Activated CD4-positive, alpha-beta T cell treated with anti-CD3 and anti-CD28 coated beads for 36 hours (primary cell): Measurements from ENCODE around the gene CST6. TPM values are rescaled to one million over a fixed set of nuclear protein-coding genes. Genes with fewer than 3 reads are reported as not detected.

Experiments
- ATAC-seq: fragments of 200-7000 bp; cut with Tn5 transposase; one replicate; pipeline ENCODE4 v1.10.0; 2021; ENCODE audit warnings: mild to moderate bottlenecking, moderate library complexity
- CTCF ChIA-PET: fragments of 350-600 bp; sonication (Branson Sonifier 250); formaldehyde crosslinking; loops from one replicate; lab custom pipeline; 2021; ENCODE audit warnings: antibody characterized with exemption; lab: Charles Lee
- POLR2A ChIA-PET: fragments of 350-600 bp; sonication (Branson Sonifier 250); formaldehyde crosslinking; loops from one replicate; lab custom pipeline; 2021; ENCODE audit warnings: antibody characterized with exemption, inconsistent platforms; lab: Charles Lee
- DNase-seq: peaks from one replicate; pipeline ENCODE4 v3.0.0-alpha.2; 2020
- H3K27ac Mint-ChIP-seq: one replicate; pipeline ENCODE4 v1.8.0; 2021; ENCODE audit warnings: mixed read lengths
- H3K27me3 Mint-ChIP-seq: one replicate; pipeline ENCODE4 v1.8.0; 2021; ENCODE audit warnings: mixed read lengths
- H3K36me3 Mint-ChIP-seq: one replicate; pipeline ENCODE4 v1.8.0; 2021; ENCODE audit warnings: low read depth, mixed read lengths
- H3K4me1 Mint-ChIP-seq: one replicate; pipeline ENCODE4 v1.8.0; 2021; ENCODE audit warnings: mixed read lengths
- H3K4me3 Mint-ChIP-seq: one replicate; pipeline ENCODE4 v1.8.0; 2021; ENCODE audit warnings: mild to moderate bottlenecking, moderate library complexity, mixed read lengths
- H3K9me3 Mint-ChIP-seq: one replicate; pipeline ENCODE4 v1.8.0; 2021; ENCODE audit warnings: low read depth, mixed read lengths
- intact Hi-C, 2 experiments: fragments of 100-400 bp; cut with DNase I in 1 of 2; cut with micrococcal nuclease in 1 of 2; formaldehyde crosslinking; loops; one replicate each; pipeline versions ENCODE4 v1.14.2 to v1.15.1; 2022 to 2024; cut with DNase I, micrococcal nuclease
- total RNA-seq, 2 experiments: library from RNA; stranded (reverse); gene quantifications; one replicate each; pipeline ENCODE4 v1.2.3, GENCODE V29; 2021

Gene CST6
- total RNA-seq, 2 experiments from 2014 or later, result not detected

DNA sequence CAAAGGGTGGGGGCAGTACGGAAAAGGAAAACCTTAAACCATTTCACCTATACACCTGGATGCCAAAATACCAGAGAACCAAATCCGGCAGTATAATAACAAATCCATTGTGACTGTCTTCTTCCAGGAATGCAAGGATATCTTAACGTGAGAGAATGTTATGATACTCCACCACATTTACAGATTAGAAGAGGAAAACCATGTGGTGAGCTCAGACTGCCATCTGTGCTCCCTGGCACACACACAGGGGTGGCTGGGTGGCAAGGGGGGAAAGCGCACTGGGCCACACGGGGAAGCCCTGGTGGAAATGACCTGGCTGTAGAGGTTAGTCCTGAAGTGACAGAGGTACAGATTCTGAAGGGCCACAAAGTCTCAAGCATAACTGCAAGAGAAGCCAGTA is 19.8 kb upstream of the CST6 start:
- ChIA-PET POLR2A (no interaction called here), CTCF (interaction anchor here (0.9 to 3.6 kb wide), 5 partner anchors 104 to 280 kb away, joined by 3 to 21 read pairs (median 4); partner anchors contain the start of genes FIBP and KAT5)
- H3K9me3 Mint-ChIP-seq, result no peaks in the 10 kb centered on the region
- no peak overlapping the region for H3K4me3 Mint-ChIP-seq
- intact Hi-C loops, result no loop called here
- ATAC-seq (no peak), DNase-seq (no peak)
- H3K4me1 Mint-ChIP-seq, result peaks cover 2% of the 10 kb centered on the region
- no peak overlapping the region for H3K27ac Mint-ChIP-seq
- peaks cover 8% of the 10 kb centered on the region for H3K36me3 Mint-ChIP-seq
- H3K27me3 Mint-ChIP-seq, result no peaks in the 10 kb centered on the region

DNA sequence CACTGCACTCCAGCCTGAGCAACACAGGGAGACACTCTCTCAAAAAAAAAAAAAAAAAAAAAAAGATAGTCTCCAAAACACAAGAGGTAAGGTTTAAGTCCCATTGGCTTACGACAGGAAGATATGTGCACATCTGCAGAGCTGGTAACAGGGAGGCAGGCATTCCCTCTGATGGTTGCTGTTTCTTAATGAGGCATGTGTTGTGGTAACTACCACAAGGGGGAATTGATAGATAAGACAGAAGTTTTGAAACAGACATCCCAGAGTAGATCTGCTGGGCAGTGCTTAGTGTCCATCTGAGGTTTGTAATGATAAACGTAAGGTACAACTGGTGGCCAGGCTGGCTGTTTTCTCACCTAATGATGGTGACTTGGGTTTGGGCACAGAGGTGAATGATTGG is 14.5 kb upstream of the CST6 start:
- Mint-ChIP-seq H3K9me3 (no peaks in the 10 kb centered on the region), H3K27ac (peak overlapping the region; percentile 35), H3K4me3 (no peak overlapping the region), H3K4me1 (peaks cover 21% of the 10 kb centered on the region), H3K27me3 (no peaks in the 10 kb centered on the region), H3K36me3 (peaks cover 43% of the 10 kb centered on the region)
- no peak for DNase-seq
- ATAC-seq, result no peak
- CTCF ChIA-PET, result no interaction called here
- intact Hi-C loops, result no loop called here
- POLR2A ChIA-PET, result no interaction called here

DNA sequence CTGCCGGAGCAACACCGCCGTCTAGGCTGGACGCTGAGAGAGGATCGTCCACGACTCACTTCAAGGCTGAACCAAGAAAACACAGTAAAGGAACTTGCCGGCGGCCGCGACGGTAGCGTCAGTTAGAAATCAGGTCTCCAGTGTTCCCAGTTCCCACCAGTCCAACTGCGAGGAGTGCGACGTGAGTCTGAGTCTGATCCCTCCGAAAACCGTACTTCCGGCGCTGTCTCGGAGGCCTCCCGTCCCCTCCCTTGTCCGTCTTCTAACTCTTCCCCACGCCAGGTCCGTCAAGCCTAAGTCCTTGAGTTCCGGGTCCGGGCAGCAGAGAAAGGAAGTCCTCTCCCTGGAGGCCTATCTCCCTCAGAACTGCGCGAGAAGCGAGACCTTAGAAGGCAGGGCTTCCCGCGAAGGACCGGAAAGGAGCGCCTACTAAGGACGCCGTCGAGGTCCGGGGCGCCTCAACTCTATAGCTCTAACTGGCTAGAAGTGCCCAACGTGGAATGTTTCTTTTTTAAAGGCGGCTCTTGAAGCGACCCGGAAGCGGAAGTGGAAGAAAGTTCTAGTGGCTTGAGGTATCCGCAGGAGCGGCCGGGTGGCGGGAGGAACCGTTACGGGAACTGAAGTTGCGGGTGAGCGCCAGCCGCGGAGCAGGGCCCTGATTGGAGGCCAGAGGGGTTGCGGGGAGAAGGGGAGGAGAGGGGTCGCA is 9.7 kb upstream of the CST6 start, which contains the start of the genes BANF1 and EIF1AD:
TSS of gene BANF1 (plus strand) at position 562 of the 706 bp plus-strand sequence. CDS start 748 bp downstream, outside the sequence.
TSS of gene EIF1AD (minus strand) at position 216 of the 706 bp plus-strand sequence. CDS start 1,768 bp downstream, outside the sequence.
- ATAC-seq (peak; percentile 88), DNase-seq (peak; percentile 95)
- POLR2A ChIA-PET, result interaction anchor here (0.6 to 1.5 kb wide), 6 partner anchors 11 to 310 kb away, joined by 3 to 6 read pairs (median 4); partner anchors contain the start of genes FIBP and SF3B2
- peak within 1 kb of the TSS; percentile 100 for H3K4me3 Mint-ChIP-seq
- no peaks in the 10 kb centered on the region for H3K9me3 Mint-ChIP-seq
- H3K4me1 Mint-ChIP-seq, result peaks cover 36% of the 10 kb centered on the region
- intact Hi-C loops, result loop anchor here (1.0 to 5.0 kb wide), 26 partner anchors 21 to 590 kb away; partner anchors contain the start of genes KAT5 (in 2 of the 2), SART1 (in 2 of the 2), SF3B2 (in 2 of the 2) and AP5B1 (in 1 of the 2)
- CTCF ChIA-PET, result interaction anchor here (0.6 to 1.5 kb wide), 12 partner anchors 9 to 282 kb away, joined by 3 to 10 read pairs (median 4); partner anchors contain the start of genes CST6, FIBP, MUS81 and RNASEH2C
- peaks cover 59% of the 10 kb centered on the region for H3K36me3 Mint-ChIP-seq
- H3K27ac Mint-ChIP-seq, result peak within 1 kb of the TSS; percentile 98
- H3K27me3 Mint-ChIP-seq, result no peaks in the 10 kb centered on the region

DNA sequence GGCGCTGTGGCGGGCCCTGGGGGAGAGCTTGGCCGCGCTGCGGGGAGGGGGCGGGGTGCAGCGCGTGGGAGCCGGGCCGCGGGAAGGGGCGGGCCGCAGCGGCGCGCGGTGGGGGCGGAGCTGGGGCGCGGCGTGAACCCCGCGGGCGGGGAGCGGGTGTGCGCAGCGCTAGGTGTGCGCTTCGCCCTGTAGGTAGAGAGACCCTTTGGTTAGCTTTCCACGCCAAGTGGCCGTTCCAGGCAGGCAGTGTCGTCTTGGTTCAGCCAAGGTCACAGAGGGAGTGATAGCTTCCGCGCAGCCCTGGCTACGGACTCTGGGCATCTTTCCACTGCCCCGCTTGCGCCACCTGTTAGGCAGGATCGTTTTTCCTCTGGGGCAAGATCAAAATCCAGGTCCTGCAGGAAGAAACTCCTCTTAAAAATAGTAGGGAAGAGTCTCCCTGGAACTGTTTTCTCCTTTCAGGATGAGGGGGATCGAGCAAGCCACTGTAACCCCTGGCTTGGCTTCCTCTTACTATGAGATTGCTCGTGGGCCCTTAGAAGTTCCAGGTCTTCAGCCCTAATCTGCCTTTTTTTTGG is 9.1 kb upstream of the CST6 start:
- peak overlapping the region; percentile 100 for H3K4me3 Mint-ChIP-seq
- H3K27ac Mint-ChIP-seq, result peak overlapping the region; percentile 85
- DNase-seq (no peak), ATAC-seq (peak; percentile 64)
- H3K9me3 Mint-ChIP-seq, result no peaks in the 10 kb centered on the region
- ChIA-PET CTCF (interaction anchor here (0.6 to 1.5 kb wide), 12 partner anchors 8 to 282 kb away, joined by 3 to 10 read pairs (median 4); partner anchors contain the start of genes CST6, FIBP, MUS81 and RNASEH2C), POLR2A (interaction anchor here (0.6 to 1.5 kb wide), 7 partner anchors 10 to 310 kb away, joined by 3 to 6 read pairs (median 4); partner anchors contain the start of genes FIBP and SF3B2)
- peaks cover 53% of the 10 kb centered on the region for H3K36me3 Mint-ChIP-seq
- H3K27me3 Mint-ChIP-seq, result no peaks in the 10 kb centered on the region
- intact Hi-C loops, result loop anchor here (1.0 to 5.0 kb wide), 26 partner anchors 20 to 590 kb away; partner anchors contain the start of genes KAT5 (in 2 of the 2), SART1 (in 2 of the 2), SF3B2 (in 2 of the 2) and AP5B1 (in 1 of the 2)
- H3K4me1 Mint-ChIP-seq, result peaks cover 34% of the 10 kb centered on the region

GRCh38 chr11:66003291-66003690 is 8.5 kb upstream of the CST6 start:
- Mint-ChIP-seq H3K9me3 (no peaks in the 10 kb centered on the region), H3K27me3 (no peaks in the 10 kb centered on the region), H3K4me3 (peak overlapping the region; percentile 100), H3K4me1 (peaks cover 33% of the 10 kb centered on the region), H3K36me3 (peaks cover 49% of the 10 kb centered on the region), H3K27ac (peak overlapping the region; percentile 85)
- DNase-seq, result no peak
- ChIA-PET CTCF (interaction anchor here (1.1 to 1.5 kb wide), 6 partner anchors 8 to 132 kb away, joined by 3 to 7 read pairs (median 4); partner anchors contain the start of genes CST6, FIBP and SART1), POLR2A (interaction anchor here (0.7 to 1.5 kb wide), 2 partner anchors 115 to 192 kb away, joined by 4 to 5 read pairs; partner anchors contain the start of gene FIBP)
- ATAC-seq, result no peak
- intact Hi-C loops, result loop anchor here (2.0 to 5.0 kb wide), 6 partner anchors 20 to 589 kb away; partner anchors contain the start of genes CCDC87 (in 1 of the 2), CCS (in 1 of the 2), KAT5 (in 1 of the 2) and SF3B2 (in 1 of the 2)

GRCh38 chr11:66004186-66004585 is 7.6 kb upstream of the CST6 start:
- POLR2A ChIA-PET, result interaction anchor here (0.8 kb wide), 1 partner anchor 18 kb away, joined by 3 read pairs; no protein-coding TSS in a partner anchor
- H3K36me3 Mint-ChIP-seq, result peaks cover 42% of the 10 kb centered on the region

GRCh38 chr11:66006134-66006890 is 5.5 kb upstream of the CST6 start:
- CTCF ChIA-PET, result interaction anchor here (0.6 to 2.4 kb wide), 2 partner anchors 16 kb away, joined by 3 to 9 read pairs; no protein-coding TSS in a partner anchor
- peaks cover 25% of the 10 kb centered on the region for H3K36me3 Mint-ChIP-seq
- no peak for DNase-seq
- H3K9me3 Mint-ChIP-seq, result no peaks in the 10 kb centered on the region
- no peak overlapping the region for H3K4me3 Mint-ChIP-seq
- peaks cover 15% of the 10 kb centered on the region for H3K4me1 Mint-ChIP-seq
- POLR2A ChIA-PET, result interaction anchor here (1.0 kb wide), 1 partner anchor 116 kb away, joined by 4 read pairs; the partner anchor contains the start of gene CCDC85B
- H3K27me3 Mint-ChIP-seq, result peaks cover 3% of the 10 kb centered on the region
- H3K27ac Mint-ChIP-seq, result peak overlapping the region; percentile 32
- intact Hi-C loops, result no loop called here
- no peak for ATAC-seq

More at GRCh38 chr11:66004186-66004585, 7.6 kb upstream of the CST6 start:
- H3K27ac Mint-ChIP-seq, result peak overlapping the region; percentile 60
- ATAC-seq (no peak), DNase-seq (no peak)
- no peaks in the 10 kb centered on the region for H3K27me3 Mint-ChIP-seq
- intact Hi-C loops, result loop anchor here (5.0 kb wide), 3 partner anchors 48 to 588 kb away; partner anchors contain the start of genes CCDC87 (in 1 of the 2), CCS (in 1 of the 2), KAT5 (in 1 of the 2) and SF3B2 (in 1 of the 2)
- H3K9me3 Mint-ChIP-seq, result no peaks in the 10 kb centered on the region
- H3K4me1 Mint-ChIP-seq, result peaks cover 32% of the 10 kb centered on the region
- CTCF ChIA-PET, result interaction anchor here (1.0 kb wide), 1 partner anchor 18 kb away, joined by 4 read pairs; no protein-coding TSS in a partner anchor
- peak overlapping the region; percentile 55 for H3K4me3 Mint-ChIP-seq

GRCh38 chr11:66006891-66007176 is 5.0 kb upstream of the CST6 start:
- no peak overlapping the region for H3K27ac Mint-ChIP-seq
- H3K4me1 Mint-ChIP-seq, result peaks cover 15% of the 10 kb centered on the region
- DNase-seq, result no peak
- POLR2A ChIA-PET, result no interaction called here
- intact Hi-C loops, result no loop called here
- no peaks in the 10 kb centered on the region for H3K9me3 Mint-ChIP-seq
- ATAC-seq, result no peak
- peaks cover 23% of the 10 kb centered on the region for H3K36me3 Mint-ChIP-seq
- CTCF ChIA-PET, result interaction anchor here (2.4 kb wide), 1 partner anchor 16 kb away, joined by 9 read pairs; no protein-coding TSS in a partner anchor
- no peak overlapping the region for H3K4me3 Mint-ChIP-seq
- H3K27me3 Mint-ChIP-seq, result peaks cover 6% of the 10 kb centered on the region

DNA sequence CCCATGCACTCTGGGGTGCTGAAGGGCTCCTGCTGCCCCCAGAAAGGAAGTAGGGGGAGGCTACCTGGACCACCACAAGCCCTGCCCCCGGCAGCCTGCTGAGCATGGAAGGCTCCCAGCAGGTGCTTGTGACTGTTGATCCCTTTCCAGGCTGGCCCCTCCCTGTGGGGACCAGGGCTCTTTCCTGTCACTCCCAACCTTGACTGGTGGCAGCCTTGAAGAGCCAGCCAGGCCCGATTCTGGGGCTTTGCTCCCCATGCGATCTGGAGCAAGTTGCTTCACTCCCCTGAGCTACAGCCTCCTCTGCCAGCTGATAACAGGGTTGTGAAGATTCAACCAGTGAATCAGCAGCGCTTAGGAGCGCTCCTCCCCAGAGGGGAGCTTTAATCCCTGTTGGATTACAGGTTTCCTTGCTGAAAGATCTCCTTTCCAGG is 4.6 kb upstream of the CST6 start:
- DNase-seq (no peak), ATAC-seq (no peak)
- Mint-ChIP-seq H3K36me3 (peaks cover 21% of the 10 kb centered on the region), H3K4me1 (peaks cover 15% of the 10 kb centered on the region), H3K27me3 (peaks cover 6% of the 10 kb centered on the region), H3K4me3 (no peak overlapping the region), H3K9me3 (no peaks in the 10 kb centered on the region), H3K27ac (no peak overlapping the region)
- intact Hi-C loops, result no loop called here
- ChIA-PET CTCF (interaction anchor here (0.9 to 2.4 kb wide), 2 partner anchors 15 to 40 kb away, joined by 3 to 9 read pairs; no protein-coding TSS in a partner anchor), POLR2A (no interaction called here)

DNA sequence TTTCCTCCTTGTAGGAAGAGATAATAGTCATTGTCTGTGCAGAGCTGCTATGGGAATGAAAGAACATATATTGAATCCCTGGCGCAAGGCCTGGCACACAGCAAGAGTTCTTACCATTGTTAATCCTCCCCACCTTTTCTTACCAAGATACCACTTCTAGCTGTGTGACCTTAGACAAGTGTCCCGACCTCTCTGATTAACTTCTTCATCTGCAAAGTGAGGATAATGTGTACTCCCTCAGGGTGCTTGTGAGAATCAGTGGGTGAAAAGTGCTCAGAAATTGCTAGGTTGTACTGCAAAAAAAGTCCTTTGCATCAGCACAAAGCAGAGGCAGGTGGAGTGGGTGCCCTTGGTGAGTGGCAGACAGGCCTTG is 3.7 kb upstream of the CST6 start:
- CTCF ChIA-PET, result interaction anchor here (0.6 to 2.4 kb wide), 5 partner anchors 15 to 70 kb away, joined by 3 to 9 read pairs (median 3); no protein-coding TSS in a partner anchor
- DNase-seq (no peak), ATAC-seq (no peak)
- Mint-ChIP-seq H3K4me1 (peaks cover 12% of the 10 kb centered on the region), H3K4me3 (no peak overlapping the region), H3K9me3 (no peaks in the 10 kb centered on the region), H3K27me3 (peaks cover 10% of the 10 kb centered on the region), H3K36me3 (peaks cover 19% of the 10 kb centered on the region), H3K27ac (no peak overlapping the region)
- intact Hi-C loops, result no loop called here
- POLR2A ChIA-PET, result interaction anchor here (0.6 kb wide), 1 partner anchor 1318 kb away, joined by 3 read pairs; no protein-coding TSS in a partner anchor
